HG03442 (cell line): Measurements from ENCODE around the gene KRTAP10-7.
"Not testable (repeated sequence)": the region's sequence is repeated elsewhere in the genome, so short reads cannot be mapped to it uniquely, and the experiment has no call there.

Experiments
- ATAC-seq: cut with Tn5 transposase; IDR thresholded peaks from one replicate; pipeline ENCODE4 v1.9.1; 2021; ENCODE audit warnings: mild to moderate bottlenecking, moderate library complexity; ENCODE audit not compliant: unreplicated experiment

The KRTAP10-7 gene

DNA sequence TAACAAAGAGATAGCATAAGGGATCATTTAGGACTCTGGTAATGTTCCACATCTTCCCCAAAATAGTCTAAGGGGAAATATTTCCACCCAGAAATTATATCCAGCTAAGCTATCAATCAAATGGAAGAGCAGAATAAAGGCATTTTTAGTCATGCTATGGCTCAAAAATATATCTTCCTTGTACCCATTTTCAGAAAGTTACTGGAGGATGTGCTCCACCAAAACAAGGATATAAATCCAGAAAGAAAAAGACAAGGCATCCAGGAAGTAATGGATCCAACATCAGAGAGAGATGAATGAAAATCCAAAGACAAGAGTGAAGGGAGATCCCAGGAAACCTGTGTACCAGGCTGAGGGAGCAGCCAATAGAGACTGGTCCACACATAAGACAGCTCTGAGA is 8.8 kb downstream of the KRTAP10-7 start:
- ATAC-seq = no peak

DNA sequence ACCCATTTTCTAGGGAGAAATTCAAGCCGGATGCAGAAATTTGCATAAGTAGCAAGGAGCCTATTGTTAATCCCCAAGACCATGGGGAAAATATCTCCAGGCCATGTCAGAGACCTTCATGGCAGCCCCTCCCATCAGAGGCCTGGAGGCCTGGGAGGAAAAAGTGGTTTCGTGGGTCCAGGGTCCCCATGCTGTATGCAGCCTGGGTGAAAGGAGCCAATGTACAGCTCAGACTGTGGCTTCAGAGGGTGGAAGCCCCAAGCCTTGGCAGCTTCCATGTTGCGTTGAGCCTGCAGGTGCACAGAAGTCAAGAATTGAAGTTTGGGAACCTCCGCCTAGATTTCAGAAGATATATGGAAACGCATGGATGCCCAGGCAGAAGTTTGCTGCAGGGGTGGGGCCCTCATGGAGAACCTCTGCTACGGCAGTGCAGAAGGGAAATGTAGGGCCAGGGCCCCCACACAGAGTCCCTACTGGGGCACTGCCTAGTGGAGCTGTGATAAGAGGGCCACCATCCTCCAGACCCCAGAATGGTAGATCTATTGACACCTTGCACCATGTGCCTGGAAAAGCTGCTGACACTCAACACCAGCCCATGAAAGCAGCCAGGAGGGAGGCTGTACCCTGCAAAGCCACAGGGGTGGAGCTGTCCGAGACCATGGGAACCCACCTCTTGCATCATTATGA is 9.9 kb downstream of the KRTAP10-7 start:
- not testable (repeated sequence) for ATAC-seq

DNA sequence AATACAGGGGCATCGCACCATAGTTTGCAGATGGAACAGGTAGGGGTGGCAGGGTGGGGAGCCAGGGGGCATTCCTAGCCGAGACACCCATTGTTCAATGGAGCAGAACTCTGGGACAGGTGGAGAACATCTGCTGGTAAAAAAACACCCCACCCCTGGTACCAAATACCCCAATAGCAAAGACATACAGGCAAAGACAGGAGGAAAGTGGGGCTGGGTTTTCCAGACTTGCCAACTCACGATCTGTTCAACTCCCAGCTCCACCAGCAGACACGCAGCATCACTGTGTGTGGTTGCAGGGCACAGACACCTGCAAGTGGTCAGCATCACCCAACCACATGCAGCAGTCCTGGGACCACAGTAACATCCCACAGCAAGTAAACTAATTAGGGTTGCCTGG is 11.2 kb downstream of the KRTAP10-7 start:
- ATAC-seq = no peak

DNA sequence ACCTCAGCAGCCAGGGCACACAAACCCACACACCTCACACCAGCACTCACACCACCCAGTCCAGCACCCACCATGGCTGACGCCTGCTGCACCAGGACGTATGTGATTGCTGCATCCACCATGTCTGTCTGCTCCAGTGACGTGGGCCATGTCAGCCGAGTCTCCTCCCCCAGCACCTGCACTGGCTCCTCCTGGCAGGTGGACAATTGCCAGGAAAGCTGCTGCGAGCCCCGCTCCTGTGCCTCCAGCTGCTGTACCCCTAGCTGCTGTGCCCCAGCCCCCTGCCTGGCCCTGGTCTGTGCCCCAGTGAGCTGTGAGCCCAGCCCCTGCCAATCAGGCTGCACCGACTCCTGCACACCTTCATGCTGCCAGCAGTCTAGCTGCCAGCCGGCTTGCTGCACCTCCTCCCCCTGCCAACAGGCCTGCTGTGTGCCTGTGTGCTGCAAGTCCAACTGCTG is 11.7 kb downstream of the KRTAP10-7 start, which contains the start of gene KRTAP10-8:
Gene KRTAP10-8 (plus strand): TSS at position 51 of the 458 bp plus-strand sequence. CDS start 22 bp downstream, at position 73.
- no peak for ATAC-seq

DNA sequence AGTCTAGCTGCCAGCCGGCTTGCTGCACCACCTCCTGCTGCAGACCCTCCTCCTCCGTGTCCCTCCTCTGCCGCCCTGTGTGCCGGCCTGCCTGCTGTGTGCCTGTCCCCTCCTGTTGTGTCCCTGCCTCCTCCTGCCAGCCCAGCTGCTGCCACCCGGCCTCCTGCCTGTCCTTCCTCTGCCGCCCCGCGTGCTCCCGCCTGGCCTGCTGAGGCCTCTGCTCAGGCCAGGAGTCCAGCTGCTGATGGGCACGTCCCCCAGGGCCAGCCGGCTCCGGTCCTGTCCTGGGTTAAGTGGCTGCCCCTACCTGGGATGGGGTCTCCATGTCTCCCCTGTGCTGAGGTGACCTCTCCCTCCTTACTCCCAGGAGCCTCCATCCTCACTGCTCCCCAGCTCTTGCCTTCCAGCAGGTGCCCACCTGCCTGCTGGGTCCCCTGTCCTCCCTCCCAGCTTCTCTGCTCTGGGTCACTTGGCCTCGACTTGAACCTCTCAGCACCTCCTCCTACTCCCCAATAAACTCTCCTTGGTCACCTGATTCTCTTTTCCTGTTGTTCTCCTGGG is 12.4 kb downstream of the KRTAP10-7 start:
- no peak for ATAC-seq

DNA sequence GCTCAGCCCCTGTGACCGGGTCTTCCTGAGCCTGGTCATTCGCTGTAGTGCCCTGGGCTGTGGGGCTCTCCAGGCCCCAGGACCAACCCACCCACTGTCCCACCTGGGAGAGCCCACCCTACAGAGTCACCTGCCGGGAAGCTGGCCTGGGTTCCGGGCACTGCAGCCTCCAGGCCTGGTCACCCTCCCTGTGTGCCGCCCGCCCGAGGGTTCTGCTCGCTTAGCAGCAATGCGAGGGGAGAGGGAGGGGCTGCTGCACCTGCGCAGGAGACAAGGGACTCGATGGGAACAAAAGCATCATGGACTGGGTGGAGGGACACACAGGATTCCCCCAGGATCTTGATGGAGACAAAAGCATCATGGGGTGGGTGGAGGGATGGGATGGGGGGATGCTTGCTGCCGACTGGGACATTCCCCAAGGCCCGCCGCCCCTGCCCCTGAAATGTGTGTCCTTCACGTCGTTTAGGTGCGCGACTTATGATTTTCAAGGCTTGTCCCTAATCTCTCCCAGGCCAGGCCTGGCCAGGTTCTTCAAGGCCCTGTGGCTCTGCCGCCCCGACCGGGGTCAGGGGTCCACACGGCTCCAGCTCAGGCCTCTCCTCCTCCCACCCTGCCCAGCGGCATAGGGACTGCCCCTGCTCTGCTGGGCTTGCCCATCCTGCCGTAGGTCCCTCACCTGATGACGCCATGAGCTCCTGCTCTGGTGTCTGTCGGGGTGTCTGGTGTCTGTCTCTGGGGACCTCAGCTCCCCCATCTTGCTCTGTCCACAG is 13.2 kb downstream of the KRTAP10-7 start:
- no peak for ATAC-seq

DNA sequence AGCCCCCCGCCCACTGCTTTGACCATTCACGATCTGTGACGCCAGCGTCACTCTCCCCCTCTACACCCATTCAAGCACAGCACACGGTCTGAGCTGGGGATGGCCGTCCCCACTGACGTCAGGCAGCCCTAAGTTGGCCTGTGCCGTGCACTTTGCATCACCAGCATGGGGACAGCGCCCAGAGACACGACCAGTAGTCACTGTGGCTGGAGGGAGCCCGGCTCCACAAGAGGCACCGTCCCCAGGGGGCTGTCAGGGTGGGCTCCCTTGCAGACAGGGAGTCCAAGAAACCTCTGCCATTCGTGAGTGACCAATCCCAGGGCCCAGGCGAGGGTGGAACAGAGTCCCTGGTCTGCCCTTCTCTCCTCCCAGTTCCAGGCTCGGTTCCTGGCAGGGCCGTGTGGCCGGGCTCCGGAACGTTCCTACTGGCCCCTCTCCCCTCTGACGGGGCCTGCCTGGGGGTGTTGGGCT is 13.8 kb downstream of the KRTAP10-7 start:
- no peak for ATAC-seq

DNA sequence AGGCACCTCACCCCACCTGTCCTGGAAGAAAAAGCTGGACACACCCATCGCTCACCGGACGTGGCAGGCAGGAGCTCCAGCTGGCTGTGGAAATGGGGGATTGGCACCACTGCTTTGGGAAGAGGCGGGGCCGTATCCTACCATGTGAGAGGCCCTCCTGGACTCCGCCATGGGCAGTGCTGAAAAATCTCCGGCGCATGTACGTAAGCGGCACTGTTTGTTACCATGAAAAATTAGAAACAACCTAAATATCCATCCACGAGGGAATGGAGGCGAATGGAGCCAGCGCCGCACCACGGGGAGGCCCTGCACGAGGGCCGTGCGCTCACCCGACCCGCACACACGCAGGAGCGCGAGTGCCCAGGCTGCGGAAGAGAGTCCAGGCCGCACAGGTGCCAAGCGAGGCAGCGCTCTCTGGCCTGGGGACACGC is 14.6 kb downstream of the KRTAP10-7 start:
- ATAC-seq = no peak

DNA sequence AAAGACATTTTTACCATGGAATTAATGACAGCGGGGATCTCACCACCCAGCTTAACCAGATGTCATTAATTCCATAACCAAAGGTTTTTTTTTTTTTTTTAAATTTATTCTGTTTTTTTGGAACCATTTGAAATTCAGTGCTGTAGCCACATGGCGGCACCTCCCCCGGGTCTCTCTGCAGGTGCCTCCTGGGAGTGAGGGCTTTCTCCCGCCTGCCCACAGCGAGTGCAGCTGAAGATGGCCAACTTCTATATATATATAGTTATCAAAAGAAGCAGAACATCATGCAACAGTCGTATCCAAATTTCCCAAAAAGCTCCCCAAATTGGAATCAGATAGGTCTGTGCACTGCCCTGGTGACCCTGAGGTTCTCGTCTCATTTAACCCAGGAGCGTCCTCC is 15.1 kb downstream of the KRTAP10-7 start:
- ATAC-seq = no peak

DNA sequence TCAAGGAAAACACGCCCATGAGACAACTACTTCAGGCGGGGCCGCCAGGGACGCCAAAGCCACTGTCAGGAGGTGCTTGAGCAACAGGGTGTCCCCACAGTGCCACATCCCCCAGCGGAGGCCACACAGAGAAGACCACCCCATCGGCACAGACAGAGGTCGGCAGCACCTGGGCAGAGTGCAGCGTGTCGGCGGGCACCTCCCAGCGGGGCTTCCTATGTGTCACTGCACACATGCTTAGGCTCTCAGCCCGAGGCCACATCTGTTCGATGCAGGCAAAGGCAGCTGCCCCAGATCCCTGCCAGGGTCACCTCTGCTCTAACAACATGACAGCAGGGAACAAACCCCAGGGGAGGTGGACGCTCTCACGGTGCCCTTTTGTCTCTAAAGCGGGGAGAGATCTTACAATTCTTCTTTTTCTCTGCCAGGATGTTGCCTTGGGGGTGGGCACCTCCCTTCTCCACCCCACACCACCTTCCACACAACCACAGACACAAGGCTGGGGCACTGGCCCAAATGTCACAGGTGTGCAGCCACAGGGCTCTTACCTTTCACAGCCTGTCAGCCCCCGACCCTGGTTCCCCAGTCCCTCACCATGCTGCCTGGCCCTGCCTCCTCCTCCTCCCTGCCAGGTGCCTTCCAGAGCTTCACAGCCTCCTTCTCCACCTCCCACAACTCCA is 15.7 kb downstream of the KRTAP10-7 start:
- no peak for ATAC-seq

DNA sequence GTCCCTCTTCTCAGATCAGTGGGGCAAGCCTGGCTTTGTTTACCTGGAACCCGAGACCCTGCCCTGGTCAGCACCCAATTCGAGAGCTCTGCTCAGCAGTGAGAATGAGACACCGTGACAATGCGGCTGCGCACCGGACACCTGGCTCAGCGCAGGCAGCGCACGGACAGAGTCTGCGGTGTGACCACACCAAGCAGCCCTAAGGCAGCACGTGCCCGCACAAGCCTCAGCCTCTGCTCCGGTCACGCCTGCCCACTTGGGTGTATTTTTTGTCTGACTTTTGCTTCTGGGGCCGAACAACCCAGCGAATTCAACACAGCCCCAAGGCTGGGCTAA is 16.2 kb downstream of the KRTAP10-7 start:
- ATAC-seq = no peak

DNA sequence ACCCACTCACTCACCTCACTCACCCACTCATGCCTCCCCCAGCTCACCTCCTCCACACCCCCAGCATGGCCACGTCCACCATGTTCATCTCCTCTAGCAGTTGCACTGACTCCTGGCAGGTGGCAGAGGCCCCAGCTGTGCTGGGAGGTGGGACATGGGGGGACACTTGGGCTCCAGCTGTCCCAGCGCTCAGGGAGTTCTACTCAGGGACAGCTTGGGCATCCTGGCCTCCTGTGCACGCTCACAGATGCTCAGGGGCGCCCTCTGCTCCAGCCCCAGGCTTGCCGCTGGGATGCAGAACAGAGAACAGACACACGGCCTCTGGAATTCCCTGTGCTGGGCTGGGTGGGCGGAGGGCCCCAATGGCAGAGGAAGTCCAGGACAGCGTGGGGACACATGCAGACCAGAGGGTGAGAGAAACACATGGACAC is 16.7 kb downstream of the KRTAP10-7 start:
- ATAC-seq = no peak

DNA sequence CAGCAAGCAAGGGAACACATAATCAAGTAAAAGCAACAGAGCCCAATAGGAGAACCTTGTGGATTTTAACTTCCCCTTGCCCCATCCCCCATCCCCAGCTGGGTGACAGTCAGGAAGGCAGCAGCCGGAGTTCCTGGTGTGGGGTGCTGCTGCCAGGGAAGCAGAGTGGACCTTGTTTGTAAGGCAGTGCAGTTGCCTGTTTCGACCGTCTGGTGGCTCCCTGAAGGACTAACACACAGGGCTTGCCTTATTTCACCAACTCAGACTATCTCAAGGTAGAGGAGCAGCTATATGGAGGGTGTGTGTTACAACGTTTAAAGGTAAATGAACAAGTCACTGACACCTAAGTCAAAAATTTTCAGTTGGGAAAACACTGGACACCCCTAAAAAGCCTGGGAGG is 18.1 kb downstream of the KRTAP10-7 start:
- no peak for ATAC-seq

DNA sequence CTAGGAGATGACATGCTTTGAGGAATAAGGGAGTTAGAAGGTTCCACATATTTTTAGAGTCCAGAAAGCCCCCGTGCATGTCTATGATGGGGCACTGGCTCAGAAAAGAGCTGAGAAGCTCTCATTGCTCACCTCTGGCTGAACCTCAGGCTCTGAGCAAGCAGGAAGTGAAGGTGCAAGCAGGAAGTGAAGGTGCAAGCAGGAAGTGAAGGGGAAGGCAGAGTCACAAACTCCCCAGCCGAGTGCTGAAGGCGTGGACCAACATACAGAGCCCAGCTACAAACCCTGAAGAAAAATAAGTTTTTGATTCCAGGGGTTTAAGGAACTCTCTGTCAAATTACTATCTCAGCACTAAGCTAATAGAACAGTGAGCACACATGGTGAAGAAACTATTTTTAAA is 18.5 kb downstream of the KRTAP10-7 start:
- no peak for ATAC-seq

DNA sequence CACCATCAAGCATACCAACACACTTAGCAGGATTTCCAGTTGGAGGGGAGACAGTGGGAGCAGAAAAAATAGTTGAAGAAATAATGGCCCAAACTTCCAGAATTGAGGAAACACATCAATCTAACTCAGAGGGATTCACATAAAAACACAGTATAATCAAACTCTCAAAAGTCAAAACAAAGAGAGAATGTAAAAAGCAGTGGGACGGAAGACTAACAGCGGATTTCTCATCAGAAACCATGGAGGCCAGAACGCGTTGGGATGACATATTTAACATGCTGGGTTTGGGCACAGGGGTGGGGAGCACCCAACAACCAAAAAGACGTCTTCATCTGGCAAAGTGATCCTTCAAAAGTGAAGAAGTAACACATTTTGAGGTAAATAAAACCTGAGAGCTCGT is 19.5 kb downstream of the KRTAP10-7 start:
- no peak for ATAC-seq

DNA sequence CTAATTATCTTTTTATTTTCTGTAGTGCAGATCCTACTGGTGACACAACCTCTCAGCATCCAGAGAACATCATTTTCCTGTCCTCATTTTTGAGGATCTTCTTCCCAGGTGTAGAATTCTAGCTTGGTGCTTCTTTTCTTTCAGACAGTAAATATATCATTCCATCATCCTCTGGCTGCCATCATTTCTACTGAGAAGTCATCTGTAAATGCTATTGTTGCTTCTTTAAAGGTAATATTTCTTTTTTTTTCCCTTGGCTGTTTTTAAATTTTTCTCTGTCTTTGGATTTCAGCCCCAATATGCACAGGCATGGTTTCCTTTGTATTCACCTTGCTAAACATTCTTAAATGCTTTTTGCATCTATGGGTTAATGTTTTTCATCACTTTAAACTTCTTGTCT is 23.2 kb downstream of the KRTAP10-7 start:
- no peak for ATAC-seq

DNA sequence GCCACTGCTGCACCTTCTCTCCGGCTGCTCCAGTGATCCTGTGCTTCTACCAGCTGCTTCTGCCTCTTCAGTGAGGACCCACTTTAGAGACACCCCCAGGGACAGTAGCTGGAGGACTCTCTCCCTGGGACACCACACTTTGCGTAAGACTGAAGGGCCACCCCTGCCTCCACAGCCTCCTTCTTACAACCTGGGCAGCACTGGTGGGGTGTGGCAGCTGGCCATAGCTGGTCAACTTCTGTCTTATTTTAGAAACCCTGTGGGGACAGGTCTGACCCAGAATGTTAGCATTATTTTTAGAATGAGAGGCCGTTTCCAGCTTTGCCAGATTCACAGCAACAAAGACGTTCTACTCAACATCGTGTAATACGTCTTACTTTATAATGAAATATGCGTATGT is 25.4 kb downstream of the KRTAP10-7 start:
- no peak for ATAC-seq

DNA sequence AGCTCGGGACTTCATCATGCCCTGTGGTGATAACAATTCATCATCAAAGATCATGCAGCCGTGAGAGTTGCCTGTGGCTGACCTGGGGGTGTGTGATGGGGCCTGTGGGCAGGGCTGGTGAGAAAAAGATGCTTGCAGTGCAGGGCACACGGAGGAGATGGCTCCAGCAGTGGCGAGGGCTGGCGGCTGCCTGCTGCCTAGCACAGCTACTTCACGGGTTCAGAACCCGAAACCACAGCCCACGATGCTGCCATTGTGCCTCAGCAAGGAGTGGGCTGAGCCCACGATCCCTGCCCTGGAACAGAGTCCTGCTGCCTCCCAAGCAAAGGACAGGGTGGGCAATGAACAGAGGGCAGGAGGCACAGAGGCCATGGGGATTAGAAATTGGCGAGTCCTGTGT is 25.9 kb downstream of the KRTAP10-7 start:
- ATAC-seq = no peak

DNA sequence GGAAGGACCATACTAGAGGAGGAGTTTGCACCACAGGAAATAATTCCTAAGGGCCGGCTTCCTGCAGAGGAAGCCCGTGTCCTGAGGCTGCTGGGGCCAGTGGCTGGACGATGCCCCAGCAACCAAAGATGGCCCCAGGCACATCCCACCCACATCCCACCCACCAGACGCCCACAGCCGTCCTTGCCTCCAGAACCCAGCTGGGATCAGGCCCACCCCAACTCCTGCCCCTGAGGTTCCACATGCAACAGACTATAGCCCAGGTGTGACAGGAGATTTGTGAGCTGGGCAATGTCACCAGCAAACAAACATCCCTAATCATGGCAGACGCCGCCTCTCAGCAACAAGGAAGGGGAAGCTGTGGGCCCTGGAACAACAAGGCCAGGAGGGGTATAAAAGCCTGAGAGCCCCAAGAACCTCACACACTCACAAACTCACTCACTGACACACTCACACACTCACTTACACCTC is 26.3 kb downstream of the KRTAP10-7 start, which contains the start of gene KRTAP10-9:
Gene KRTAP10-9 (plus strand): TSS at position 421 of the 471 bp plus-strand sequence. CDS start 79 bp downstream, outside the sequence.
- ATAC-seq = no peak

DNA sequence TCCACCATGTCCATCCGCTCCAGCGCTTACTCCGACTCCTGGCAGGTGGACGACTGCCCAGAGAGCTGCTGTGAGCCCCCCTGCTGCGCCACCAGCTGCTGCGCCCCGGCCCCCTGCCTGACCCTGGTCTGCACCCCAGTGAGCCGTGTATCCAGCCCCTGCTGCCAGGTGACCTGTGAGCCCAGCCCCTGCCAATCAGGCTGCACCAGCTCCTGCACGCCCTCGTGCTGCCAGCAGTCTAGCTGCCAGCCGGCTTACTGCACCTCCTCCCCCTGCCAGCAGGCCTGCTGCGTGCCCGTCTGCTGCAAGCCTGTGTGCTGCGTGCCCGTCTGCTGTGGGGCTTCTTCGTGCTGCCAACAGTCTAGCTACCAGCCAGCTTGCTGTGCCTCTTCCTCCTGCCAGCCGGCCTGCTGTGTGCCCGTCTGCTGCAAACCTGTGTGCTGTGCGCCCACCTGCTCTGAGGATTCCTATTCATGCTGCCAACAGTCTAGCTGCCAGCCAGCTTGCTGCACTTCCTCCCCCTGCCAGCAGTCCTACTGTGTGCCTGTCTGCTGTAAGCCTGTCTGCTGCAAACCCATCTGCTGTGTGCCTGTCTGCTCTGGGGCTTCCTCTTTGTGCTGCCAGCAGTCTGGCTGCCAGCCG is 26.9 kb downstream of the KRTAP10-7 start:
- not testable (repeated sequence) for ATAC-seq
